Central memory CD8-positive, alpha-beta T cell (primary cell): ENCODE measurements around the gene HSD17B12.

Experiments
- ATAC-seq: fragments of 150-1000 bp; cut with Tn5 transposase; replicated peaks from 2 replicates; pipeline ENCODE4 v1.10.0; 2022; ENCODE audit warnings: mild to moderate bottlenecking, moderate FRiP score, moderate number of reproducible peaks; ENCODE audit not compliant: poor library complexity, severe bottlenecking; ENCODE audit errors: extremely low read depth
- DNase-seq, 2 donors: peaks; one replicate each; pipeline ENCODE4 v3.0.0; 2021; ENCODE audit warnings: low spot score in 2 of 2
- H3K27ac Mint-ChIP-seq: one replicate; pipeline ENCODE4 v1.8.0; 2022; ENCODE audit warnings: low read depth, mild to moderate bottlenecking, moderate library complexity, mixed read lengths
- H3K27me3 Mint-ChIP-seq: one replicate; pipeline ENCODE4 v1.8.0; 2022; ENCODE audit warnings: mixed read lengths
- H3K36me3 Mint-ChIP-seq: one replicate; pipeline ENCODE4 v1.8.0; 2022; ENCODE audit warnings: mild to moderate bottlenecking, moderate library complexity, mixed read lengths; ENCODE audit not compliant: insufficient read depth
- H3K4me1 Mint-ChIP-seq: one replicate; pipeline ENCODE4 v1.8.0; 2022; ENCODE audit warnings: mixed read lengths
- H3K4me3 Mint-ChIP-seq: one replicate; pipeline ENCODE4 v1.8.0; 2022; ENCODE audit warnings: mild to moderate bottlenecking, moderate library complexity, mixed read lengths
- H3K9me3 Mint-ChIP-seq: one replicate; pipeline ENCODE4 v1.8.0; 2022; ENCODE audit warnings: mixed read lengths

HSD17B12 gene

DNA sequence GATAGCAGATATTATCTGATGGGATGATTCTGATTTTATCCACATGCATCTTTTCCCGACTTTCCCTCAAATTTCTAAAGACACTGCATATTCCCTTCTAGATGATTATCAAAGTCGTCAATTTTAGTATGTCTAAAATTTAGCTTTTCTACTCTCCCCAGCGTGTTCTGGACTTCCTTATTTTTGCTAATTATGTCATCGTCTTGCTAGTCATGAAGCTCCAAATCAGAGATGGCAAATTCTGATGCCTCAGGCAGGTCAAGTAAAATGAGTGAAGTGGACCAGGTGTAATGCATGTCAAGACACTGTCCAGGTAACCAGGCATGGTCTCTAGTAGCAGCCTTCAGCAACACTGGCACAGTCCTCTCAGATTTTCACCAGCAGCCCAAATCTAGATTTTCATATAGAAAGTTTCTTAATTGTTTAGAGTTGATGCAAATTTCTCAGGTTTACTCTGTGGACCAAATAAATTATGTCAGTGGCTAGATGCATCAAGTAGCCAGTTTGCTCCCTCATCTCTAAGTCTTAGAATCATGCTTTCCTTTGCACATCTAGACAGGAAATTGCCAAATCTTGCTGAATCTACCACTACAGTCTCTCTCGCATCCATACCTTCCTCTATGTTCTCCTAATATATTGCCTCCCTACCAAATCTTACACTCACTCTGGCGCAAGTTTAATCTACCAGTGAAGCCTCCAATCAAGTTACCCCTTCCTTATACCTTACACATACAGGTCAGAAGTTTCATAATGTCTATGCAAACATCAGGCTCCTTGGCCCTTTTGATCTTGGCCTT lies 10.6 kb downstream of the HSD17B12 start:
- DNase-seq: no peak
- Mint-ChIP-seq H3K4me1 (peaks cover 34% of the 10 kb centered on the region), H3K27ac (no peak overlapping the region), H3K9me3 (no peaks in the 10 kb centered on the region), H3K36me3 (peaks cover 2% of the 10 kb centered on the region), H3K27me3 (no peaks in the 10 kb centered on the region), H3K4me3 (no peak overlapping the region)
- no peak for ATAC-seq

- no peak for ATAC-seq
- H3K36me3 Mint-ChIP-seq: peaks cover 3% of the 10 kb centered on the region
- H3K4me1 Mint-ChIP-seq: peaks cover 32% of the 10 kb centered on the region
- no peaks in the 10 kb centered on the region for H3K27me3 Mint-ChIP-seq
- no peak overlapping the region for H3K27ac Mint-ChIP-seq
- H3K4me3 Mint-ChIP-seq: no peak overlapping the region
- no peak for DNase-seq
- H3K9me3 Mint-ChIP-seq: no peaks in the 10 kb centered on the region
Observed at GRCh38 chr11:43691806-43692205, 11.3 kb downstream of the HSD17B12 start.

DNA sequence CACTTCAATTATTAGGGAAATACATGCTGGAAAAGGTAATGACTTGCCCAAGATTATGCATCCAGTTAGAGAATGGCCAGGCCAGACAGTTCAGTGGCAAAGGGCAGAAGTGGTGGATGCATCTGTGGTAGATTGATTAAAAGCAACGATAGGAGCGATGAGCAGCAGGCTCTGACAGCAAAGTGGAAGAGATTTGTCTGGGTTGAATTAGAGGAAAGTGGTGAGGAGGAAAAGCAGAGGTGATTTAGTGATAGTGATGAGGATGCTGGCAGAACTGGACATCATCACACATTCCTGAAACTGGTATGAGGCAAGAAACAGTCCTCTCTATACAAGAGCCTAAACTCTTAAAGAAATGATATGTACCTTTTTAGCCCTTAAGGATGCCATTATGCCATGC lies 12.5 kb downstream of the HSD17B12 start:
- Mint-ChIP-seq H3K36me3 (peaks cover 6% of the 10 kb centered on the region), H3K27ac (no peak overlapping the region), H3K27me3 (no peaks in the 10 kb centered on the region), H3K9me3 (no peaks in the 10 kb centered on the region), H3K4me1 (peaks cover 33% of the 10 kb centered on the region), H3K4me3 (no peak overlapping the region)
- DNase-seq: no peak
- ATAC-seq: no peak

GRCh38 chr11:43693731-43694130 lies 13.2 kb downstream of the HSD17B12 start:
- Mint-ChIP-seq H3K36me3 (peaks cover 6% of the 10 kb centered on the region), H3K4me1 (peaks cover 33% of the 10 kb centered on the region), H3K4me3 (no peak overlapping the region), H3K27me3 (no peaks in the 10 kb centered on the region), H3K27ac (no peak overlapping the region), H3K9me3 (no peaks in the 10 kb centered on the region)
- DNase-seq (no peak), ATAC-seq (no peak)

GRCh38 chr11:43694477-43694876 lies 13.9 kb downstream of the HSD17B12 start:
- no peaks in the 10 kb centered on the region for H3K27me3 Mint-ChIP-seq
- no peaks in the 10 kb centered on the region for H3K9me3 Mint-ChIP-seq
- no peak for DNase-seq
- peaks cover 6% of the 10 kb centered on the region for H3K36me3 Mint-ChIP-seq
- H3K4me1 Mint-ChIP-seq: peaks cover 33% of the 10 kb centered on the region
- H3K4me3 Mint-ChIP-seq: no peak overlapping the region
- ATAC-seq: no peak
- H3K27ac Mint-ChIP-seq: no peak overlapping the region

DNA sequence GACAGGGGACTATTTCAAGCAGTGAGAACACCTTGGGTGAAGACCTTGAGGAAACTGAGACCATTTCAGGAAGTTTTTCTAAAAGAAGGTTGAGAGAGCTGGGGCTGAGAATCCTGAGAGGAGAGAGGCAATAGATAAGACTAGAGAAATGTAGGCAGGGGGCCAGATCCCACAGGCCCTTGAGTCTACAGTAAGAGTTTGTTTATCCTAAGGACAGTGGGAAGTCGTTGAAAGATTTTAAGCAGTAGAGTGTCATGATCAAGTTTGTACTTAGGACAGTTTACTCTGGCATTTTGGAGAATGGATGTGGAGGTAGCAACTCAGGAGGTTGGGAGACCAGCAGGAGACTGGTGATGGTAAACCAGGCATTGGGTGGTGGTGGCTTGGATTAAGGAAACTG lies 17.1 kb downstream of the HSD17B12 start:
- H3K36me3 Mint-ChIP-seq: peaks cover 4% of the 10 kb centered on the region
- no peak overlapping the region for H3K27ac Mint-ChIP-seq
- no peaks in the 10 kb centered on the region for H3K9me3 Mint-ChIP-seq
- no peak overlapping the region for H3K4me3 Mint-ChIP-seq
- no peak for DNase-seq
- no peak for ATAC-seq
- peaks cover 13% of the 10 kb centered on the region for H3K4me1 Mint-ChIP-seq
- no peaks in the 10 kb centered on the region for H3K27me3 Mint-ChIP-seq

DNA sequence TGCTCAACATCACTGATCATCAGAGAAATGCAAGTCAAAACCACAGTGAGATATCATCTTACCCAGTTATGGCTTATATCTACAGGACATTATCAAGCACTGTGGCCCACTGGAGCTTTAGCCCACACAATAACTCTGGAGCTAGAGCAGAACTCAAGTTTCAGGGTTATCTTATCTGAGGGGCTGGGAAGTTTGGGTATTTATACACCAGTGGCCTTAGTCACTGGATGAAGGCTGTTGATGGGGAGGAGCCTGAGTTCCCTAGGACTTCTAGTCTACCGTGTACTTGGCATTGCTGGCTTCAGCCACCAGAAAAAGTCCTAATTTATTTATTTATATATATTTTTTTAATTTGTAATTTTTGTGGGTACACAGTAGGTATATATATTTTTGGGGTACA lies 19.3 kb downstream of the HSD17B12 start:
- DNase-seq: no peak

GRCh38 chr11:43706631-43707030 lies 26.1 kb downstream of the HSD17B12 start:
- H3K4me1 Mint-ChIP-seq: peaks cover 5% of the 10 kb centered on the region
- no peaks in the 10 kb centered on the region for H3K9me3 Mint-ChIP-seq
- H3K27me3 Mint-ChIP-seq: no peaks in the 10 kb centered on the region
- DNase-seq: no peak
- no peak overlapping the region for H3K4me3 Mint-ChIP-seq
- H3K27ac Mint-ChIP-seq: no peak overlapping the region
- ATAC-seq: no peak
- peaks cover 2% of the 10 kb centered on the region for H3K36me3 Mint-ChIP-seq

More for the DNA sequence above, 19.3 kb downstream of the HSD17B12 start:
- Mint-ChIP-seq H3K27ac (no peak overlapping the region), H3K36me3 (peaks cover 4% of the 10 kb centered on the region), H3K27me3 (no peaks in the 10 kb centered on the region), H3K9me3 (no peaks in the 10 kb centered on the region), H3K4me3 (no peak overlapping the region), H3K4me1 (peaks cover 12% of the 10 kb centered on the region)
- ATAC-seq: no peak

GRCh38 chr11:43708776-43709175 lies 28.2 kb downstream of the HSD17B12 start:
- ATAC-seq: no peak

GRCh38 chr11:43709689-43710088 lies 29.2 kb downstream of the HSD17B12 start:
- Mint-ChIP-seq H3K27ac (no peak overlapping the region), H3K9me3 (no peaks in the 10 kb centered on the region), H3K4me1 (peaks cover under 1% of the 10 kb centered on the region), H3K36me3 (peaks cover 2% of the 10 kb centered on the region), H3K4me3 (no peak overlapping the region), H3K27me3 (no peaks in the 10 kb centered on the region)
- ATAC-seq (no peak), DNase-seq (no peak)

More at GRCh38 chr11:43708776-43709175, 28.2 kb downstream of the HSD17B12 start:
- DNase-seq: no peak
- H3K4me1 Mint-ChIP-seq: peaks cover 5% of the 10 kb centered on the region
- no peaks in the 10 kb centered on the region for H3K27me3 Mint-ChIP-seq
- H3K9me3 Mint-ChIP-seq: no peaks in the 10 kb centered on the region
- peaks cover 2% of the 10 kb centered on the region for H3K36me3 Mint-ChIP-seq
- no peak overlapping the region for H3K27ac Mint-ChIP-seq
- H3K4me3 Mint-ChIP-seq: no peak overlapping the region

- no peak overlapping the region for H3K27ac Mint-ChIP-seq
- H3K27me3 Mint-ChIP-seq: no peaks in the 10 kb centered on the region
- ATAC-seq (no peak), DNase-seq (no peak)
- peaks cover 2% of the 10 kb centered on the region for H3K36me3 Mint-ChIP-seq
- H3K9me3 Mint-ChIP-seq: no peaks in the 10 kb centered on the region
- no peak overlapping the region for H3K4me3 Mint-ChIP-seq
- H3K4me1 Mint-ChIP-seq: no peaks in the 10 kb centered on the region
Observed at GRCh38 chr11:43712676-43713075, 32.1 kb downstream of the HSD17B12 start.

GRCh38 chr11:43718373-43718772 lies 37.8 kb downstream of the HSD17B12 start:
- H3K4me1 Mint-ChIP-seq: peaks cover 6% of the 10 kb centered on the region
- H3K27me3 Mint-ChIP-seq: no peaks in the 10 kb centered on the region
- no peaks in the 10 kb centered on the region for H3K9me3 Mint-ChIP-seq
- no peak overlapping the region for H3K27ac Mint-ChIP-seq
- ATAC-seq (no peak), DNase-seq (no peak)
- no peaks in the 10 kb centered on the region for H3K36me3 Mint-ChIP-seq
- H3K4me3 Mint-ChIP-seq: no peak overlapping the region

DNA sequence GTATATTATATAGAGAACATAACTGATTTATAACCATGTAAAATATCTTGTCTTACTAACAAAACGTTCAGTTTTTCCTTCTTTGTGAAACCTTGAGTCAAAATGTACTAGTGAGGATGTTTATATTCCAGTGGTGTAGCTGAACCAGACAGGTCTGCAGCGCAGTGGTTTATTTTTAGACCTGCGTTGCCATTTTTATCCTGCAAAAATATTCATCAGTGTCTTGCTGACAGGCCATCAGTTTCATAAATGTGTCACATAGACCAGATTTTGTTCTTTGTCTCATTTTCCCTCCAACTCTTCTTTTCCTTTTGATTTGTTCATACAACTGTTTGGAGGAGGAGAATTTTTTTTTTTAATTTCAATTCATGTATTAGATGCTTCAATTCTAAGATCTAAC lies 43.1 kb downstream of the HSD17B12 start:
- H3K36me3 Mint-ChIP-seq: no peaks in the 10 kb centered on the region
- ATAC-seq (no peak), DNase-seq (no peak)
- H3K9me3 Mint-ChIP-seq: no peaks in the 10 kb centered on the region
- peaks cover 6% of the 10 kb centered on the region for H3K4me1 Mint-ChIP-seq
- no peak overlapping the region for H3K27ac Mint-ChIP-seq
- H3K4me3 Mint-ChIP-seq: no peak overlapping the region
- no peaks in the 10 kb centered on the region for H3K27me3 Mint-ChIP-seq
